ENCODE measurements around the gene ABCF2. TPM values are rescaled to one million over a fixed set of nuclear protein-coding genes. Genes with fewer than 3 reads are reported as not detected.
A peak's percentile ranks its signal among the peaks of the same experiment; 100 is the strongest.

The ABCF2 gene
- total RNA-seq, 2 experiments from 2014 or later, result 31.8 to 44.9 TPM

DNA sequence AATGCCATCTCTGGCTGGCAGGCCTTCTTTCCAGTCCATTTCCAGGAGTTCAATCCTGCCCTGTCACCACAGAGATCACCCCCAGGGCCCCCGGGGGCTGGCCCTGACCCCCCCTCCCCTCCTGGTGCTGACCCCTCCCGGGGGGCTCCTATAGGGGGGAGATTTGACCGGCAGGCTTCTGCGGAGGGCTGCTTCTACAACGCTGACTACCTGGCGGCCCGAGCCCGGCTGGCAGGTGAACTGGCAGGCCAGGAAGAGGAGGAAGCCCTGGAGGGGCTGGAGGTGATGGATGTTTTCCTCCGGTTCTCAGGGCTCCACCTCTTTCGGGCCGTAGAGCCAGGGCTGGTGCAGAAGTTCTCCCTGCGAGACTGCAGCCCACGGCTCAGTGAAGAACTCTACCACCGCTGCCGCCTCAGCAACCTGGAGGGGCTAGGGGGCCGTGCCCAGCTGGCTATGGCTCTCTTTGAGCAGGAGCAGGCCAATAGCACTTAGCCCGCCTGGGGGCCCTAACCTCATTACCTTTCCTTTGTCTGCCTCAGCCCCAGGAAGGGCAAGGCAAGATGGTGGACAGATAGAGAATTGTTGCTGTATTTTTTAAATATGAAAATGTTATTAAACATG is 11.3 kb upstream of the ABCF2 start:
- Histone ChIP-seq H3K4me3 (ENCODE audit: low read depth, low read length, poor library complexity, severe bottlenecking) (no peak overlapping the region), H3K4me2 (ENCODE audit: low read length) (peak overlapping the region; percentile 46; the same call in 1 of the 2 replicates), H3K9me2 (ENCODE audit: insufficient read depth, low read length) (no peaks in the 10 kb centered on the region), H3K9me3 (ENCODE audit: low read length) (no peaks in the 10 kb centered on the region), H4K20me1 (ENCODE audit: insufficient read depth, low read length) (no peaks in the 10 kb centered on the region; the same call in 1 of the 2 replicates), H3K36me3 (ENCODE audit: insufficient read depth, low read length) (peaks cover 23% of the 10 kb centered on the region; the same call in 1 of the 2 replicates), H2AFZ (ENCODE audit: low read length) (no peak overlapping the region), H3K27ac (ENCODE audit: low read depth, low read length, poor library complexity, severe bottlenecking) (no peak overlapping the region), H3K79me2 (ENCODE audit: insufficient read depth, low read depth, low read length) (peaks cover 7% of the 10 kb centered on the region; the same call in 1 of the 2 replicates), H3K4me1 (ENCODE audit: insufficient read depth, low read length, poor library complexity, severe bottlenecking) (peaks cover 26% of the 10 kb centered on the region)
- no TSS peak for BruUV-seq (replicated peaks)
- intact Hi-C loops (cut with micrococcal nuclease; ENCODE audit: unreplicated experiment), result loop anchor here (10.0 kb wide), 1 partner anchor 1613 kb away; no protein-coding TSS in a partner anchor
- no peak for DNase-seq (ENCODE audit: low spot score)
- POLR2A ChIA-PET, result no interaction called here
- TF ChIP-seq, protein P1, sequence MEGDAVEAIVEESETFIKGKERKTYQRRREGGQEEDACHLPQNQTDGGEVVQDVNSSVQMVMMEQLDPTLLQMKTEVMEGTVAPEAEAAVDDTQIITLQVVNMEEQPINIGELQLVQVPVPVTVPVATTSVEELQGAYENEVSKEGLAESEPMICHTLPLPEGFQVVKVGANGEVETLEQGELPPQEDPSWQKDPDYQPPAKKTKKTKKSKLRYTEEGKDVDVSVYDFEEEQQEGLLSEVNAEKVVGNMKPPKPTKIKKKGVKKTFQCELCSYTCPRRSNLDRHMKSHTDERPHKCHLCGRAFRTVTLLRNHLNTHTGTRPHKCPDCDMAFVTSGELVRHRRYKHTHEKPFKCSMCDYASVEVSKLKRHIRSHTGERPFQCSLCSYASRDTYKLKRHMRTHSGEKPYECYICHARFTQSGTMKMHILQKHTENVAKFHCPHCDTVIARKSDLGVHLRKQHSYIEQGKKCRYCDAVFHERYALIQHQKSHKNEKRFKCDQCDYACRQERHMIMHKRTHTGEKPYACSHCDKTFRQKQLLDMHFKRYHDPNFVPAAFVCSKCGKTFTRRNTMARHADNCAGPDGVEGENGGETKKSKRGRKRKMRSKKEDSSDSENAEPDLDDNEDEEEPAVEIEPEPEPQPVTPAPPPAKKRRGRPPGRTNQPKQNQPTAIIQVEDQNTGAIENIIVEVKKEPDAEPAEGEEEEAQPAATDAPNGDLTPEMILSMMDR (conservative IDR thresholded peaks at IDR 0.05; ENCODE audit: low read length), result no peak
- TF ChIP-seq EZH2phosphoT487 (IDR thresholded peaks at IDR 0.05; ENCODE audit: borderline replicate concordance, low read depth, low read length), result no peak
- CTCF ChIA-PET (ENCODE audit: unreplicated experiment), result no interaction called here

DNA sequence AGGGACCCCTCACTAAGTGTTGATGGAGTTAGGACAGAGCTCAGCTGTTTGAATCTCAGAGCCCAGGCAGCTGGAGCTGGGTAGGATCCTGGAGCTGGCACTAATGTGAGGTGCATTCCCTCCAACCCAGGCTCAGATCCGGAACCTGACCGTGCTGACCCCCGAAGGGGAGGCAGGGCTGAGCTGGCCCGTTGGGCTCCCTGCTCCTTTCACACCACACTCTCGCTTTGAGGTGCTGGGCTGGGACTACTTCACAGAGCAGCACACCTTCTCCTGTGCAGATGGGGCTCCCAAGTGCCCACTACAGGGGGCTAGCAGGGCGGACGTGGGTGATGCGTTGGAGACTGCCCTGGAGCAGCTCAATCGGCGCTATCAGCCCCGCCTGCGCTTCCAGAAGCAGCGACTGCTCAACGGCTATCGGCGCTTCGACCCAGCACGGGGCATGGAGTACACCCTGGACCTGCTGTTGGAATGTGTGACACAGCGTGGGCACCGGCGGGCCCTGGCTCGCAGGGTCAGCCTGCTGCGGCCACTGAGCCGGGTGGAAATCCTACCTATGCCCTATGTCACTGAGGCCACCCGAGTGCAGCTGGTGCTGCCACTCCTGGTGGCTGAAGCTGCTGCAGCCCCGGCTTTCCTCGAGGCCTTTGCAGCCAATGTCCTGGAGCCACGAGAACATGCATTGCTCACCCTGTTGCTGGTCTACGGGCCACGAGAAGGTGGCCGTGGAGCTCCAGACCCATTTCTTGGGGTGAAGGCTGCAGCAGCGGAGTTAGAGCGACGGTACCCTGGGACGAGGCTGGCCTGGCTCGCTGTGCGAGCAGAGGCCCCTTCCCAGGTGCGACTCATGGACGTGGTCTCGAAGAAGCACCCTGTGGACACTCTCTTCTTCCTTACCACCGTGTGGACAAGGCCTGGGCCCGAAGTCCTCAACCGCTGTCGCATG is 10.5 kb upstream of the ABCF2 start:
- intact Hi-C loops (cut with micrococcal nuclease; ENCODE audit: unreplicated experiment), result loop anchor here (10.0 kb wide), 1 partner anchor 1613 kb away; no protein-coding TSS in a partner anchor
- DNase-seq (ENCODE audit: low spot score), result no peak
- Histone ChIP-seq H4K20me1 (ENCODE audit: insufficient read depth, low read length) (no peaks in the 10 kb centered on the region; the same call in 1 of the 2 replicates), H3K9me3 (ENCODE audit: low read length) (no peaks in the 10 kb centered on the region), H3K79me2 (ENCODE audit: insufficient read depth, low read depth, low read length) (peaks cover 14% of the 10 kb centered on the region; the same call in 1 of the 2 replicates), H3K27ac (ENCODE audit: low read depth, low read length, poor library complexity, severe bottlenecking) (no peak overlapping the region), H3K4me1 (ENCODE audit: insufficient read depth, low read length, poor library complexity, severe bottlenecking) (peaks cover 24% of the 10 kb centered on the region), H3K4me3 (ENCODE audit: low read depth, low read length, poor library complexity, severe bottlenecking) (no peak overlapping the region), H3K9me2 (ENCODE audit: insufficient read depth, low read length) (no peaks in the 10 kb centered on the region), H2AFZ (ENCODE audit: low read length) (no peak overlapping the region), H3K4me2 (ENCODE audit: low read length) (no peak overlapping the region), H3K36me3 (ENCODE audit: insufficient read depth, low read length) (peaks cover 23% of the 10 kb centered on the region; the same call in 1 of the 2 replicates)
- ChIA-PET POLR2A (interaction anchor here (2.0 kb wide), 1 partner anchor 10 kb away, joined by 14 read pairs; the partner anchor contains the start of gene ABCF2), CTCF (ENCODE audit: unreplicated experiment) (interaction anchor here (1.2 kb wide), 1 partner anchor 8 kb away, joined by 6 read pairs; no protein-coding TSS in a partner anchor)
- no TSS peak for BruUV-seq (replicated peaks)
- no peak for TF ChIP-seq EZH2phosphoT487 (IDR thresholded peaks at IDR 0.05; ENCODE audit: borderline replicate concordance, low read depth, low read length)
- TF ChIP-seq, protein P1 (conservative IDR thresholded peaks at IDR 0.05; ENCODE audit: low read length), result no peak

Measured in OCI-LY7 (cell line).